DOHH2 (cell line): ENCODE results near the gene NPAS3.

Source experiments
- H3F3A ChIP-seq: fragments of 200-600 bp; sonication (generic), shearing (Covaris generic); 2 replicates; pipeline ENCODE4 v1.6.0; 2016; ENCODE audit warnings: antibody characterized with exemption, mild to moderate bottlenecking; ENCODE audit not compliant: control insufficient read depth, insufficient read depth
- H3K27ac ChIP-seq: fragments of 200-600 bp; sonication (generic); 2 replicates; pipeline ENCODE4 v1.5.1; 2014; ENCODE audit warnings: low read depth, mild to moderate bottlenecking, low read length, moderate library complexity
- H3K27me3 ChIP-seq: fragments of 200-600 bp; sonication (generic); 2 replicates; pipeline ENCODE4 v1.6.1; 2014; ENCODE audit warnings: mild to moderate bottlenecking, low read length, mixed read lengths; ENCODE audit not compliant: control insufficient read depth
- H3K36me3 ChIP-seq: fragments of 200-600 bp; sonication (generic); 2 replicates; pipeline ENCODE4 v1.6.1; 2014; ENCODE audit warnings: mild to moderate bottlenecking, low read length, moderate library complexity, mixed read lengths; ENCODE audit not compliant: control insufficient read depth
- H3K4me1 ChIP-seq: fragments of 200-600 bp; sonication (generic); 2 replicates; pipeline ENCODE4 v1.6.1; 2014; ENCODE audit warnings: mild to moderate bottlenecking, low read length, mixed read lengths; ENCODE audit not compliant: control insufficient read depth
- H3K4me2 ChIP-seq: fragments of 200-600 bp; sonication (generic); 2 replicates; pipeline ENCODE4 v1.6.0; 2014; ENCODE audit warnings: mild to moderate bottlenecking, low read length, moderate library complexity
- H3K4me3 ChIP-seq: fragments of 200-600 bp; sonication (generic); 2 replicates; pipeline ENCODE4 v1.5.1; 2014; ENCODE audit warnings: mild to moderate bottlenecking, low read length, mixed read lengths
- H3K79me2 ChIP-seq: fragments of 200-600 bp; sonication (generic); 2 replicates; pipeline ENCODE4 v1.6.1; 2014; ENCODE audit warnings: mild to moderate bottlenecking, low read length, mixed read lengths; ENCODE audit not compliant: control insufficient read depth
- H3K9me2 ChIP-seq: fragments of 200-600 bp; sonication (generic); replicated peaks from 2 replicates; pipeline ENCODE4 v1.6.1; 2014; ENCODE audit warnings: mild to moderate bottlenecking, low read length, mixed read lengths; ENCODE audit not compliant: control insufficient read depth
- H3K9me3 ChIP-seq: fragments of 200-600 bp; sonication (generic); 2 replicates; pipeline ENCODE4 v1.6.1; 2014; ENCODE audit warnings: antibody characterized with exemption, low read length, mixed read lengths; ENCODE audit not compliant: control insufficient read depth, insufficient read depth
- H4K20me1 ChIP-seq: fragments of 200-600 bp; sonication (generic); 2 replicates; pipeline ENCODE4 v1.6.0; 2014; ENCODE audit warnings: low read depth, mild to moderate bottlenecking, antibody characterized with exemption, low read length, moderate library complexity; ENCODE audit not compliant: control insufficient read depth, insufficient read depth
- EZH2phosphoT487 ChIP-seq: fragments of 200-600 bp; sonication (generic); IDR thresholded peaks from 2 replicates; pipeline ENCODE4 v1.6.1; 2017; ENCODE audit warnings: borderline replicate concordance, mild to moderate bottlenecking, antibody characterized with exemption, low read length, moderate library complexity, mixed read lengths
- TF ChIP-seq, protein P1 (sequence below): fragments of 200-600 bp; sonication (generic); IDR thresholded peaks from one replicate; pipeline ENCODE4 v1.5.1; 2014; ENCODE audit warnings: antibody characterized with exemption, mild to moderate bottlenecking, low read depth, low read length; ENCODE audit not compliant: poor library complexity, severe bottlenecking

The NPAS3 gene

GRCh38 chr14:33809396-33809981 is 870.8 kb downstream of the NPAS3 start:
- no peaks in the 10 kb centered on the region for H3K4me1 ChIP-seq
- no peaks in the 10 kb centered on the region for H3K9me3 ChIP-seq
- no peak overlapping the region for H3K27ac ChIP-seq
- no peaks in the 10 kb centered on the region for H3F3A ChIP-seq
- no peak overlapping the region for H3K4me2 ChIP-seq
- no peak for TF ChIP-seq EZH2phosphoT487
- TF ChIP-seq, protein P1, sequence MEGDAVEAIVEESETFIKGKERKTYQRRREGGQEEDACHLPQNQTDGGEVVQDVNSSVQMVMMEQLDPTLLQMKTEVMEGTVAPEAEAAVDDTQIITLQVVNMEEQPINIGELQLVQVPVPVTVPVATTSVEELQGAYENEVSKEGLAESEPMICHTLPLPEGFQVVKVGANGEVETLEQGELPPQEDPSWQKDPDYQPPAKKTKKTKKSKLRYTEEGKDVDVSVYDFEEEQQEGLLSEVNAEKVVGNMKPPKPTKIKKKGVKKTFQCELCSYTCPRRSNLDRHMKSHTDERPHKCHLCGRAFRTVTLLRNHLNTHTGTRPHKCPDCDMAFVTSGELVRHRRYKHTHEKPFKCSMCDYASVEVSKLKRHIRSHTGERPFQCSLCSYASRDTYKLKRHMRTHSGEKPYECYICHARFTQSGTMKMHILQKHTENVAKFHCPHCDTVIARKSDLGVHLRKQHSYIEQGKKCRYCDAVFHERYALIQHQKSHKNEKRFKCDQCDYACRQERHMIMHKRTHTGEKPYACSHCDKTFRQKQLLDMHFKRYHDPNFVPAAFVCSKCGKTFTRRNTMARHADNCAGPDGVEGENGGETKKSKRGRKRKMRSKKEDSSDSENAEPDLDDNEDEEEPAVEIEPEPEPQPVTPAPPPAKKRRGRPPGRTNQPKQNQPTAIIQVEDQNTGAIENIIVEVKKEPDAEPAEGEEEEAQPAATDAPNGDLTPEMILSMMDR, result no peak
- H3K36me3 ChIP-seq, result no peaks in the 10 kb centered on the region
- H3K79me2 ChIP-seq, result no peaks in the 10 kb centered on the region
- H3K4me3 ChIP-seq, result no peak overlapping the region
- no peaks in the 10 kb centered on the region for H3K27me3 ChIP-seq
- H4K20me1 ChIP-seq, result no peaks in the 10 kb centered on the region
- H3K9me2 ChIP-seq, result no peaks in the 10 kb centered on the region; the same call in 1 of the 2 replicates

- Histone ChIP-seq H3K4me1 (no peaks in the 10 kb centered on the region), H3K36me3 (no peaks in the 10 kb centered on the region), H3K27ac (no peak overlapping the region), H3K9me2 (no peaks in the 10 kb centered on the region; the same call in 1 of the 2 replicates), H4K20me1 (no peaks in the 10 kb centered on the region), H3F3A (no peaks in the 10 kb centered on the region), H3K4me2 (no peak overlapping the region), H3K4me3 (no peak overlapping the region), H3K9me3 (no peaks in the 10 kb centered on the region), H3K27me3 (no peaks in the 10 kb centered on the region), H3K79me2 (no peaks in the 10 kb centered on the region)
- TF ChIP-seq, protein P1, result no peak
- TF ChIP-seq EZH2phosphoT487, result no peak
Observed at GRCh38 chr14:33810308-33810707, 871.6 kb downstream of the NPAS3 start.

GRCh38 chr14:33811721-33812120 is 873.0 kb downstream of the NPAS3 start:
- TF ChIP-seq, protein P1, result no peak
- no peak for TF ChIP-seq EZH2phosphoT487
- Histone ChIP-seq H3K36me3 (no peaks in the 10 kb centered on the region), H3K4me2 (no peak overlapping the region), H3K27me3 (no peaks in the 10 kb centered on the region), H3K4me3 (no peak overlapping the region), H3K79me2 (no peaks in the 10 kb centered on the region), H3K9me3 (no peaks in the 10 kb centered on the region), H3K27ac (no peak overlapping the region), H3F3A (no peaks in the 10 kb centered on the region), H3K9me2 (no peaks in the 10 kb centered on the region; the same call in 1 of the 2 replicates), H4K20me1 (no peaks in the 10 kb centered on the region), H3K4me1 (no peaks in the 10 kb centered on the region)
